Peyer's patch (tissue), 4 donors: ENCODE data around the gene YDJC.

ENCODE experiments used
- POLR2A ChIP-seq, 2 donors: fragments of 450-650 bp; IDR thresholded peaks; one replicate each; pipeline ENCODE4 v1.5.1; 2017; ENCODE audit warnings: antibody characterized with exemption in 2 of 2, mild to moderate bottlenecking in 2 of 2, moderate library complexity in 2 of 2
- TF ChIP-seq, protein P1 (sequence below), 6 experiments: fragments of 450-650 bp in 4 of 6; fragments of 200-600 bp in 2 of 6; sonication (generic) in 1 of 6; IDR thresholded peaks; one replicate each; pipeline ENCODE4 v1.5.1; 2017 to 2019; ENCODE audit warnings: antibody characterized with exemption in 6 of 6, mild to moderate bottlenecking in 3 of 6, moderate library complexity in 1 of 6

DNA sequence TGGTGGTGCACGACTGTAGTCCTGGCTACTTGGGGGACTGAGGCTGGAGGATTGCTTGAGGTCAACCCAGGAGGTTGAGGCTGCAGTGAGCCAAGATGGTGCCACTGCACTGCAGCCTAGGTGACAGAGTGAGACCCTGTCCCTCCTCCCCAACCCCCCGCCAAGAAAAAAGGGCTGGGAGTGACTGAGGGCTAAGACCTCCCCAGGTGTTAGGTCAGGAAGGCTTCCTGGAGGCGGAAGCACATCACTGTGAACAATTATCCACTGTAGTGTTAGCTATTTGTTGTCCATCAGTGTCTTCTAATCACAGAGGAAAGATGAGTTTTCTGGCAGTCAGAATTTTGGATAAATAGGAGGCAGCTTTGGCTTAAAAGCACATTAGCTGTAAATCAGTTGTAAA lies 8.8 kb downstream of the YDJC start:
- TF ChIP-seq POLR2A (IDR thresholded peaks at IDR 0.05) = no peak
- TF ChIP-seq, protein P1, sequence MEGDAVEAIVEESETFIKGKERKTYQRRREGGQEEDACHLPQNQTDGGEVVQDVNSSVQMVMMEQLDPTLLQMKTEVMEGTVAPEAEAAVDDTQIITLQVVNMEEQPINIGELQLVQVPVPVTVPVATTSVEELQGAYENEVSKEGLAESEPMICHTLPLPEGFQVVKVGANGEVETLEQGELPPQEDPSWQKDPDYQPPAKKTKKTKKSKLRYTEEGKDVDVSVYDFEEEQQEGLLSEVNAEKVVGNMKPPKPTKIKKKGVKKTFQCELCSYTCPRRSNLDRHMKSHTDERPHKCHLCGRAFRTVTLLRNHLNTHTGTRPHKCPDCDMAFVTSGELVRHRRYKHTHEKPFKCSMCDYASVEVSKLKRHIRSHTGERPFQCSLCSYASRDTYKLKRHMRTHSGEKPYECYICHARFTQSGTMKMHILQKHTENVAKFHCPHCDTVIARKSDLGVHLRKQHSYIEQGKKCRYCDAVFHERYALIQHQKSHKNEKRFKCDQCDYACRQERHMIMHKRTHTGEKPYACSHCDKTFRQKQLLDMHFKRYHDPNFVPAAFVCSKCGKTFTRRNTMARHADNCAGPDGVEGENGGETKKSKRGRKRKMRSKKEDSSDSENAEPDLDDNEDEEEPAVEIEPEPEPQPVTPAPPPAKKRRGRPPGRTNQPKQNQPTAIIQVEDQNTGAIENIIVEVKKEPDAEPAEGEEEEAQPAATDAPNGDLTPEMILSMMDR (IDR thresholded peaks at IDR 0.05) = no peak
